GM04503 (cell line): Measurements from ENCODE around the gene CDH23.

Experiments used
- DNase-seq: peaks from one replicate; pipeline ENCODE4 v3.0.0-alpha.2; 2012; ENCODE audit warnings: low read depth

The CDH23 gene

DNA sequence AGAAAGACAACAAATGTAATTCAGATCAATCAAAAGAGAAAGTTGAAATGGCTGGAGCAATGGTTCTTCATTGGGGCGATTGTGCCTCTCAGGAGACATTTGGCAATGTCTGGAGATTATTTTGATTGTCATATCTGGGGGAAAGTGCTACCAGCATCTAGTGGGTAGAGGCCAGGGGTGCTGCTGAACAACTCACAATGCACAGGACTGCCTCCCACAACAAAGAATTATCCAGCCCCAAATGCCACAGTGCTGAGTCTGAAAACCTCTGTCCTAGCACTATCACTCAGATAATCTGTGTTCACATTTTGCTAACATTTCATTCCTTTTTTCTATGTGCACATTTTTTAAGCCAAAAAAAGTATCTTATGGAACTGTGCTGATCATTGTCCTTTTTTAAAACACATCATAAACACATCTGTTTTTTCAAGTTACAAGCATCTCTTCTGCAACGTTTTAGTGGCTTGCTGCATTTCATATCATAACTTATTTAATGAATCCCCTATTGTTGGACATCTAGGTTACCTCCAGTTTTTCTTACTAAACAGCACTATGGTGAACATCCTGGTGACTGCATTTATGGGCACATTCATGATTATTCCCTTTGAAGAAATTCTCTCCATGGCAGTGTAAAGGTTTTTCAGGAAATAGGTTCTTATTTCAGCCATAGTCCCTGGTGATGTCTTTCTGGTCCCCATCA, 208.7 kb downstream of the CDH23 start:
- DNase-seq: no peak

DNA sequence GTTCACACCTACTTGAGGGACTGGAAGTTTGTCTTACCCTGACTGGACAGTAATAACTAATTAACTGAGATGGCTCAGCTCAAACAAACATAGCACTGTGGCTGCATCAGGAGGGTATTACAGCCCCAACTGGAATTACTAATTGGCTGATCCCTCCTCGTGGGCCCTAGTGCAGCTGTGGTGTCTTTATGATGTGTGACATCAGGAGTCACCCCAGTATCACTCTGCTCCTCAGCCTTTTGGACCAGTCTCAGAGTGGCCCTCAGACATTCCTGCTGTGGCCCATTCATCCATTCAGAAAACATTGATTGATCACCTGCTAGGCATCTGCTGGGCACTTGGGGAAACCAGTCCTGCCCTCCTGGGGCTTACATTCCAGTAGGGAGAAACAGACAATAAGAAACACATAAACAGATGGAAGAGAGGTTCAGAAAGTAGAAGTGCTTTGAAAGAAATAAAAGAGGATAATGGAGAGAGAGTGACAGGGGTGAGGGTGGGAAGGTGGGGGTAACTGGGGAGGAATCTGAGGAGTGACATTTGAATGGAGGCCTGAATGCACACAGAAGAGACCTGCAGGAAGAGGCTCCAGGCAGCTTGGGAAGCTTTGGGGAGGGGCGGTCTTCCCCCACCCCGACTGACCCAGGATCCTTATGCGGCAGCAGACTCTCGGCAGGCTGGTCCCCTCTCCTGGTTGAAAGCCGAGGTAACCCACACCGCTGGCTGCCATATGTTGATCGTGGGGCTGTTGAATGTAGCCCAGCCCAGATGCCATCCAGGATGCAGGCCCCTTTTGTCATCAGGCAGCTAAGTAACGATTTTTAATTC, 209.7 kb downstream of the CDH23 start:
- no peak for DNase-seq

GRCh38 chr10:71607082-71607443, 210.3 kb downstream of the CDH23 start:
- DNase-seq: no peak

- DNase-seq: no peak
These were observed 212.4 kb downstream of the CDH23 start for GRCh38 chr10:71608819-71609768.

DNA sequence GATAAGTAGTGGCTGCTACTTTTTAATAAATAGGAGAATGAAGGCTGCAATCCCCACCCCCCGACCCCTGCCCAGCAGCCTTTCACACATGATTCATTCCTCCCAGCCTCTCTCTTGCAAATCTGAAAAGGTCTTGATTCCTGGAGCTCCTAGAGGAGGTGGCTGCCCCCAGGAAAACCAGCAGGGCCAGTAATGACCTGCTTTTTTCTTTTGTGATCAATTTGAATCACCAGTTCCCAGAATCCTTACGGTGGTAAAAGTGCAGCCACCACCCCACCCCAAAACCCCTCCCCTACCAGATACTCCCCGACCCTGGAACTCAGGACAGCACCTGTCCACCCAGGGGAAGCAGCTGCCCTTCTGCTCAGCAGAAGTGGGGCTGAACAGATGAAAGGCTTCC, 213.9 kb downstream of the CDH23 start:
- DNase-seq: no peak

DNA sequence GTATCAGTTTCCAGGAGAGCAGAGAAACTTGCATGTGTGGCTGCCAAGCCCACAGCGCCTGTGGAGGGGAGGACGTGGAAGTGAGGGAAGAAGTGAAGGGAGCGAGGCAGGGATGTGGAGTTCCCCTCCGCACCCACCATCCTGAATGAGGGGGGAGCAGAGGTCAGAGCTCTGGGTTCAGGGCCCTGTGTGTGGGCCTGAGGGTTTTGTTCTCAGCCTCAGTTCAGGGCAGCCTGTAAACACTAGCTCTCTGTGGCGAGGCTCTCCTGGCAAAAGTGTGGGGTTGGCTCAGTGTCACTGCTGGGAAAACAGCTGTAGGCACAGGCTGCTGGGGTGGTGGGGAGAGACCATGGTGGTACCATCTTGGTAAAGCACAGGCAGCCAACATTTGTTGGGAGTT, 214.4 kb downstream of the CDH23 start:
- no peak for DNase-seq

- no peak for DNase-seq
These were observed 215.1 kb downstream of the CDH23 start for GRCh38 chr10:71611709-71612422.

DNA sequence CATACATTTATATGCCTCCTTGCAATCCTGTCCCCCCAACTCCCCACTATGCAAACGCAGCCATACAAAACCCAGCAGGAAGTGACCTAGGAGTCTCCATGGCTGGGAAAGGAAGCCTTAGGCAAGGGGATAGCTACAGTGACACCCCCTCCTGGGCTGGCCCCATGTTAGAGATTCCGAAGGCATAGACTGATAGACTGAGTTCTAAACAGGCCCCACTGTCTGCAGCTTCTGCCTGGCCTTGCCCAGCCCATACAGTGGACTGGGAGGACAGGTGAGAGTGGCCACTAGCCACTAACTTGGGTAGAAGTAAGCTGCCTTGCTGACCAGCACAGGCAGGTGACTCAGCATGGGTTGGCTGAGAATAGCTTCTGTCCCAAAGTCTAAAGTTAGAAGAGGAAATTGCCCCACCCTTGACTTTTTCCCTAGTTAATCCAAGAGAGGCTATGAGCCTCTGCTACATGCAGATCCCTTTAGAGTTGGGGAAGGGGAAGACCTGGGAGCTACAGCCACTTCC, 216.6 kb downstream of the CDH23 start:
- DNase-seq: no peak

GRCh38 chr10:71613877-71614276, 217.2 kb downstream of the CDH23 start:
- no peak for DNase-seq

DNA sequence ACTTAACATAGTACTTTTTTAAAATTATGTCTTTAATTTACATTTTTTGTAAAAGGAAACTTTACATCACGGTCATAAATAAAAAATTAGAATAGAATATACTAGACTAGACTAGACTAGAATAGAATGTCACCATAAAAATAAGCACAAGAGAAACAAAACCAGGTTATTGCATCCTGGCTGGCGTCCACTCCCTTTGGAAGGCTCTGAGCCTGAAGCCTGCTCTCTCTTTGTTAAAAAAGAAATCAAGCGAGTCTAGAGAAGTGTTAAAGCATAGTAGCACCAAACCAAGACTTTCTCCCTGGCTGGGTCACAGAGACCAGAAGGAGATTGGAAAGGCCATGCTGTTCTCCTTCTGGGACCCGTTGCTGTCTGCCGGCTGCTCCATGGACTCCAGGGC, 218.2 kb downstream of the CDH23 start:
- no peak for DNase-seq

- no peak for DNase-seq
These were observed 219.0 kb downstream of the CDH23 start for GRCh38 chr10:71615538-71616329.

DNA sequence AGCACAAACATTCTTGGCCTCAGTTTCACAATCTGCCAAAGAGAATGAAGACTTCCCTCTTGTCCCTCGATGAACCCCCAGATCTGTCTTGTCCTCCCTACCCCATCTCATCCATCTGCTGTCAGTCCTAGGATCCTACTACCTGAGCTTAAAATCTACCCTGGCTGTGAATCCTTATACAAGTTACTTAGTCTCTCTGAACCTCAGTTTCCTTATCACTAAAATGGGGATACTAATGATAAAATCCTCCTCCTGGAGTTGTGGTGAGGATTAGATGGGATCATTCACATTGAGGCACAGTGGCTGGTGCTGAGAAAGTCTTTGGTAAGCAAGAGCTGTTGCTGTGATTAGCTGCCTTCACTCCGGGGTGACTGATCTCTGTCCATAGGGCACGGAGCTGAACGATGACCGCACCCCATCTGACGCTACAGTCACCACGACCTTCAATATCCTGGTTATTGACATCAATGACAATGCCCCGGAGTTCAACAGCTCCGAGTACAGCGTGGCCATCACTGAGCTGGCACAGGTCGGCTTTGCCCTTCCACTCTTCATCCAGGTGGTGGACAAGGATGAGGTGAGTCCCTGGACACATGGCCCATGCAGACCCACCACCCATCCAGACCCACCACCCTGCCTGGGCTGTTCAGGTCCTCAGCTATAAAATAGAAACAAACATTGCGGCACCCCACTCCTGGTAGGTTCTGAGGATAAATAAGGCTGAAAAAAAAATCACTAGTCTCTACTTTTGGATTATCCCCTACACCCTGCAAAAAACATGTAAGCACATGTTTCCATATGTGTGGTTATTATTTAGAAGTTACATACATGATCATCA, 220.3 kb downstream of the CDH23 start:
- DNase-seq: no peak

GRCh38 chr10:71618176-71618575, 221.5 kb downstream of the CDH23 start:
- DNase-seq: no peak

GRCh38 chr10:71618598-71618997, 221.9 kb downstream of the CDH23 start:
- no peak for DNase-seq

- DNase-seq: no peak
These were observed 223.9 kb downstream of the CDH23 start for GRCh38 chr10:71620642-71621041.

DNA sequence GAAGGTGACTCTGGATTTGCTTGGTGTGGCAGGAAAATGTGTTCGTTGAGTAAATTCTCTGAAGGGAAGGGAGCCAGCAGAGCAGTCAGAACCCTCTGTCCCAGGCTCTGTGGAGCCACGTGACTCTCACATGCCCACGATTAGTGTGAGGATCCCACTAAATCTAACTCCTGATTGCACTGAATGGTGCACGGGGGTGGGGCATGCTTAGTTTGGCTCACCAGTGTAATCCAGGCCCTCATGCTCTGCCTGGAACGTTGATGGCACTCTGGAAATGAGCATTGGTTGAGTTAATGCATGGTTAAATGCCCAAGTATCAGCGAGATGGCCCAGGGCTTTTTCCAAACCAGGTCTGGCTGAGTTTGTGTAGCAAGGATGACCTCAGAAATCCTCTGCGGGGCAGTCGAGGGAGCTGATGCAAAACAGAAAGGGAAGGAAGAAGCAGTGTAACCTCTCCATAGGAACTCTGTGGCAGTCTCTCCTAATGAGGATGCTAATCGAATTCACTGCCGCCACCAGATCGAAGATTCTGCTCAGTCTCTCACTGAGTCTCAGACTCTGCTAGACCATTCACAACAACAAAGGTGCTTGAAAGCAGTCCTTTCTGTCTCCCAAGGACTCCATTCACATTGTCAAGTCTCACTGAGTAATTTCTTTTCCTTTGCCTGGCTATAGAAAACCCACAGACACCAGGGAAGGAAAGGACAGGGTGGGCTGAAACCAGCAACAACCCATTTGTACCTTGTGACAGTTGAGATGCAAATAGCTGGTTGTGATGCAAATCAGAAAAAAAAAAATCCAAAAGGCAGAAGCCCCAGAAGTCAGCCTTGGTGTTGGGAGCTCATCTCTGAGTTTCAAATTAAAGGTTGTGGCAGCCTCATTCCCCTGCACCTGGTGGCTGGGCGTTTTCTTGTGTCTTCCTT, 224.8 kb downstream of the CDH23 start:
- DNase-seq: no peak

- DNase-seq: no peak
These were observed 225.4 kb downstream of the CDH23 start for GRCh38 chr10:71622154-71622526.

GRCh38 chr10:71622616-71623015, 225.9 kb downstream of the CDH23 start:
- DNase-seq: no peak
